Colonic mucosa (tissue), 4 donors: ENCODE results near the gene H19. TPM values are rescaled to one million over a fixed set of nuclear protein-coding genes. Genes with fewer than 3 reads are reported as not detected.

Experiments
- DNase-seq: peaks from one replicate; pipeline ENCODE4 v3.0.0-alpha.2; 2020
- H3K27ac ChIP-seq: fragments of 200-600 bp; one replicate; pipeline ENCODE4 v1.8.0; 2021
- H3K27me3 ChIP-seq: fragments of 200-600 bp; one replicate; pipeline ENCODE4 v1.8.0; 2021
- H3K36me3 ChIP-seq: fragments of 200-600 bp; one replicate; pipeline ENCODE4 v1.8.0; 2021
- H3K4me1 ChIP-seq: fragments of 200-600 bp; one replicate; pipeline ENCODE4 v1.8.0; 2021; ENCODE audit warnings: mild to moderate bottlenecking
- H3K4me3 ChIP-seq: fragments of 200-600 bp; one replicate; pipeline ENCODE4 v1.8.0; 2021
- H3K9ac ChIP-seq, 2 donors: one replicate each; pipeline ENCODE4 v1.7.0; 2013; ENCODE audit warnings: control low read depth in 2 of 2, low read depth in 2 of 2, low read length in 2 of 2
- H3K9me3 ChIP-seq: fragments of 200-600 bp; one replicate; pipeline ENCODE4 v1.8.0; 2021
- CTCF ChIP-seq: fragments of 200-600 bp; IDR thresholded peaks from one replicate; pipeline ENCODE4 v1.8.0; 2022; ENCODE audit warnings: antibody characterized with exemption, mild to moderate bottlenecking
- intact Hi-C: fragments of 100-400 bp; cut with DNase I; formaldehyde crosslinking; loops from one replicate; pipeline ENCODE4 v1.14.1; 2022
- total RNA-seq, 2 donors: library from RNA; stranded (reverse); fragmentation: NEBNext Ultra II Directional in 1 of 2; extraction: Animal tissue kit (Norgen Biotek cat#: 25700) in 1 of 2; gene quantifications; one replicate each; pipeline ENCODE4 v1.2.1, GENCODE V29; 2021
- donor health status: healthy.
- donor health status: DM: no; HTN: no; CAD: no.
- donor health status: DM: no; HTN: no; CAD: no.

H19 gene
- total RNA-seq, 2 donors from 2014 or later, result 4.7 to 32.9 TPM

- Histone ChIP-seq H3K27me3 (no peaks in the 10 kb centered on the region), H3K27ac (no peak overlapping the region), H3K9me3 (no peaks in the 10 kb centered on the region), H3K4me3 (no peak overlapping the region), H3K36me3 (no peaks in the 10 kb centered on the region), H3K9ac (no peak overlapping the region), H3K4me1 (no peaks in the 10 kb centered on the region)
- no peak for TF ChIP-seq CTCF
- intact Hi-C loops, result no loop called here
- no peak for DNase-seq
These were observed 22.5 kb downstream of the H19 start for GRCh38 chr11:1975185-1975584.

- no peak for DNase-seq
- no peak for TF ChIP-seq CTCF
- Histone ChIP-seq H3K4me1 (no peaks in the 10 kb centered on the region), H3K9me3 (no peaks in the 10 kb centered on the region), H3K4me3 (no peak overlapping the region), H3K36me3 (no peaks in the 10 kb centered on the region), H3K27ac (no peak overlapping the region), H3K27me3 (no peaks in the 10 kb centered on the region), H3K9ac (no peak overlapping the region)
- intact Hi-C loops, result no loop called here
These were observed 26.7 kb downstream of the H19 start for GRCh38 chr11:1970956-1971355.

- intact Hi-C loops, result no loop called here
- no peaks in the 10 kb centered on the region for H3K4me1 ChIP-seq
- TF ChIP-seq CTCF, result no peak
- no peaks in the 10 kb centered on the region for H3K9me3 ChIP-seq
- DNase-seq, result no peak
- H3K9ac ChIP-seq, result no peak overlapping the region
- no peak overlapping the region for H3K4me3 ChIP-seq
- H3K36me3 ChIP-seq, result no peaks in the 10 kb centered on the region
- H3K27ac ChIP-seq, result no peak overlapping the region
- no peaks in the 10 kb centered on the region for H3K27me3 ChIP-seq
These were observed 27.9 kb downstream of the H19 start for GRCh38 chr11:1969776-1970175.

- Histone ChIP-seq H3K4me3 (no peak overlapping the region), H3K9ac (no peak overlapping the region), H3K36me3 (no peaks in the 10 kb centered on the region), H3K4me1 (no peaks in the 10 kb centered on the region), H3K9me3 (no peaks in the 10 kb centered on the region), H3K27me3 (no peaks in the 10 kb centered on the region), H3K27ac (no peak overlapping the region)
- DNase-seq, result no peak
- intact Hi-C loops, result no loop called here
- TF ChIP-seq CTCF, result no peak
These were observed 28.6 kb downstream of the H19 start for GRCh38 chr11:1969035-1969434.

- H3K9ac ChIP-seq, result no peak overlapping the region
- no peaks in the 10 kb centered on the region for H3K36me3 ChIP-seq
- no peak overlapping the region for H3K27ac ChIP-seq
- H3K4me1 ChIP-seq, result no peaks in the 10 kb centered on the region
- no peak overlapping the region for H3K4me3 ChIP-seq
- intact Hi-C loops, result no loop called here
- no peaks in the 10 kb centered on the region for H3K27me3 ChIP-seq
- TF ChIP-seq CTCF, result no peak
- no peaks in the 10 kb centered on the region for H3K9me3 ChIP-seq
- no peak for DNase-seq
These were observed 29.1 kb downstream of the H19 start for GRCh38 chr11:1968454-1969002.
